HG03469 (cell line): ENCODE data around the gene UVSSA.
"Not testable (repeated sequence)": the region's sequence is repeated elsewhere in the genome, so short reads cannot be mapped to it uniquely, and the experiment has no call there.

ENCODE experiments used
- ATAC-seq: cut with Tn5 transposase; IDR thresholded peaks from one replicate; pipeline ENCODE4 v1.9.1; 2021; ENCODE audit warnings: mild to moderate bottlenecking, moderate library complexity, moderate number of reproducible peaks; ENCODE audit not compliant: unreplicated experiment

Gene UVSSA

DNA sequence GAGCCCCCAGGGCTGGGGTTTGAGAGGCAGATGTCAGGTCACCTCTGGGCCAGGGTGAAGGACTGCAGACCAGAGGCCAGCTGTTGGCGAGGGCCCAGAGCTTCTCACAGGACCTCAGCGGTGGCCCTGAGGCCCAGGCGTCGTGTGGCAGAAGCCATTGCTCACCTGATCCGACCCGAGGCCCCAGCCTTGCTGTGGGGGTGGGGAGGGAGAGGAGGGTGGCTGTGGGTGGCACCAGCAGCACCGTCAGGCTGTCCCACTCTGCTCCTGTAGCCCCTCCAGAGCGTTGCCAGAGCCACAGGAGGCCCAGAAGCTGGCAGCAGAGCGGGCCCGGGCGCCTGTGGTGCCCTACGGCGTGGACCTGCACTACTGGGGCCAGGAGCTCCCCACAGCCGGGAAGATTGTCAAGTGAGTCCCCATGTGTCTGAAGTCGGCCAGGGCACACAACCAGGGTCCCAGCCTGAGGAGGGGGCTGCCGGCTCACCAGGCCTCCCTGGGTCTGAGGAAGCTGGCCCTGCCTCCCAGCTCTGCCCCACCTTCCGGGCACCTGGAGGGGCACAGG, 28.8 kb downstream of the UVSSA start:
- no peak for ATAC-seq

DNA sequence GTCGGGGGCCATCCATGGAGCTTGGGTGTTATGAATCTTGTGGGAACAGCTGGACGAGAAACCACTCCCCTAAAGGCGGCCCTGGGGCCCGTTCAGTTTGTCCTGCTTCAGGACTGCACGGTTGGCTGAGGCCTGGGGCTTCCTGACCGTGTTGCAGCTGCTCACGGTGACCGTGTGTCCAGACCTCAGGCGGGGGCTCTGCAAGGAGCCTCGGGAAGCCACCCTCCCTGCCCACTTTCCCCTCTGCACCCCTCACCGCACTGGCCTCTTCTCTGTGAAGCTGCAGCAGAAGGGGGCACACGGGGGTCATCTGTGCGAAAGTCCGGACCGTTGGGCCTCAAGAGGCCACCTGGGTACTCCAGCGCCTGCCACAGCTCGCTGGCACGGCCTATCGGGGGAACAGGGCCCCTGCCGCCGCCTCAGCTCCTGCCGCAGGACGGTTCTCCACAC, 29.4 kb downstream of the UVSSA start:
- no peak for ATAC-seq

DNA sequence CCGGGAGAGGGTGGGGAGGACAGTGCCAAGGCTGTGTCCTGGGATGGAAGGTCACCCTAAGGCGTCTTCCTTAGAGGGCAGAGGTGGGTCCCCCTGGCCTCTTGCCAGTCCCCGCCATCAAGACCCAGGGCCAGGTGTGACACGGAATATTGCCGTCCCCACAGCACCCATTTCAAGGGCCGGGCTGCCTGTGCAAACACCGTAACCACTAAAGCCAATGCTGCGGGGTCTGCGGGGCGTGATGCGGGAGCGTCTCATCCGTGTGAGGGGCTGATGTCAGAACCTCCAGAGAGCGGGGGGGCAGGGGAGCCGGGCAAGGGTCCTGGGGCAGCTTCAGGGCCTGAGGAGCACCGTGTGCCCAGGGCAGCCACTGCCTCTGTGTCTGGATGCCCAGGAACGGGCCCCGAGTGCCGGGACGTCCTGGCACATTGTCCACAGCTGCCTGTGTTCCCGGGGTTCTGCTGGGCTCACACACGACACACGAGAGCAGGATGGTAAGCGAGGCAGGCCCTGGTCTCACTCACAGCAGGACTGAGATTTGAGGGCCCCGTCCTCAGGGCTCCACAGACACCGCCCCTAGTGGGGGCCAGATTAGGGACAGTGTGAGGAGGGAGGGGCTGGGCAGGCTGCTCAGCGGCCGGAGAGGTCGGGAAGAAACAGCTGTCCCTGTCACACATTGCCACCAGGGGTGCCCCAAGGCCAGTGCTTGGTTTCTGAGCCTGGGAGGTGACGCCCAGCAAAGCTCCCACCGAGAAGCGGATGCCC, 30.0 kb downstream of the UVSSA start:
- no peak for ATAC-seq

DNA sequence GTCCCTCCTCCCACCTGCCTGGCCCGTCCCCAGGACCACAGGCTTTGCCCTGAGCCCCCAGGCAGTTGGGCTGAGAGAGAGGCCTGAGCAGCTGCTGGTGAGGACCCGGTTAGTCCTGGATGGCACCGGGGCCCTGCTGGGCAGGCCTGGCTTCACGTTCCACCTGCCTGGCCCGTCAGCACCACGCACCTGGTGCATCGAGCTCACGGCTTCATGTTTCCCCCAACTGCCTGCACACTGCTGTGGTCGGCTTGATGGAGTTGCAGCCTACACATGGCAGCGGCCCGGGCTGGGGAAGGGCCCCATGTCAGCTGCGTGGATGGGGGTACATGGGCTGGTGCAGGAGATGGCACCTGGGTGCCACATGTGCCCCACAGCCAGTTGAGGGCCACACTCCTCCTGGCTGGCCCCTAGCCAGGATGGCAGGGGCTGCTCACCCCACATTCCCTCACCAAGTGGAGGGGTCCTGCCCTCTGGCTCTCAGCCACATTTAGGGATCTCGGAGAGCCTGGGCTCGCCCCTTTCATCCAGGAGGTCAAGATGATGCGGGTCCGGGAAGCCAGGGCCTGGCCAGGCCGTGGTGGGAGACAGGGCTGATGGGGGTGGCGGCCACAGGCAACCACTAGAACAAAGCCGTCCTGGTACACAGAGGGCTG, 30.7 kb downstream of the UVSSA start:
- ATAC-seq, result no peak

DNA sequence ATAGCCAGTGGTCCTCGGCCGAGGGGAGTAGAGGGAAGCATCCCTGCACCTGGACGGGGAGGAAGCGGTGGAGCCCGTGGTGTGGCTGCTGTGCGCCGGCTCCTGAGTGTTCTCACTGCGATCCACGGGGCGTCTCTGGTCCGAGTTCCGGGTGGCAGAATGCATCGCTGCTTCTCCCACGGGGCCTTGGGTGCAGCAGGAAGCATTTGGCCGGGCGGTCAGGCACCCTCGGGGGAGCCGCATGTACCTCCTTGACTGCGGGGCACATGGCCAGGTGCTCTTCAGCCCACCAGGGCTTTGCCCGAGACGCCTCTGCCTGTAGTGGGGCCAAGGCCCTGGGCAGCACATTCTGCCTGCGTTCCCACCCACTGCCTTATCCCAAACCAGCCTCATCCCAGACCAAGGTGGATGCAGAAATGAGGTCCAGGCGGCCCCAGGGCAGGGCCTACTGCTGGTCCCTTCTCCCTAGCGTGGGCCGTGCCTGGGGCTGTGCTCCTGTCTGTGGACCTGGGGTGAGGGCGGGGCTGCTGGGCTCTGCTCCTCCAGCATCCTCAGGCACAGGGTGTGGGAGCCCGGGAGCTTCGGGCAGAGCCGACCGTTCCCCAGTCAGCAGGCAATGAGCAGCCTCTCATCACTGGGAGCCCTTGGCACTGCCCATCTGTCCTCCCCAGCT, 31.7 kb downstream of the UVSSA start:
- ATAC-seq, result no peak

DNA sequence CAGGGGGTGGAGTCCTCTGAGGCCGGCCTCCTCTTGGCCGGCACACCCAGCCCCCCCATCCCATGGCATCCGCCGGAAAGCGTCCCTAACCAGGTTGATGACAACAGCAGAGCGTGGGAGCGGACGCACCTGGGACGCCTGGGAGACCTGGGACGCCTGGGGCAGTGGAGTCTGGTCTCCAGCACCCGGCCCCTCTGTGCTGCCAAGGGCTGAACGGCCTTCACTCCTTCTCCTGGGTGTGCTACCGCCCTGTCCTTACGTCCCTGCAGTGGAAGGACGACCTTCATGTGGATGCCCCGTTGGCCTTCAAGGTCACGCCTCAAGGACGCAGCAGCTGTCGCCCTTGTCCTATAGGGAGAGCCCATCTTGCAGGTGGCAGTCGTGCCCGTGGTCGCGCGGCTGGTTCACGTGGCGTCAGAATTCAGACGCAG, 32.4 kb downstream of the UVSSA start:
- no peak for ATAC-seq

DNA sequence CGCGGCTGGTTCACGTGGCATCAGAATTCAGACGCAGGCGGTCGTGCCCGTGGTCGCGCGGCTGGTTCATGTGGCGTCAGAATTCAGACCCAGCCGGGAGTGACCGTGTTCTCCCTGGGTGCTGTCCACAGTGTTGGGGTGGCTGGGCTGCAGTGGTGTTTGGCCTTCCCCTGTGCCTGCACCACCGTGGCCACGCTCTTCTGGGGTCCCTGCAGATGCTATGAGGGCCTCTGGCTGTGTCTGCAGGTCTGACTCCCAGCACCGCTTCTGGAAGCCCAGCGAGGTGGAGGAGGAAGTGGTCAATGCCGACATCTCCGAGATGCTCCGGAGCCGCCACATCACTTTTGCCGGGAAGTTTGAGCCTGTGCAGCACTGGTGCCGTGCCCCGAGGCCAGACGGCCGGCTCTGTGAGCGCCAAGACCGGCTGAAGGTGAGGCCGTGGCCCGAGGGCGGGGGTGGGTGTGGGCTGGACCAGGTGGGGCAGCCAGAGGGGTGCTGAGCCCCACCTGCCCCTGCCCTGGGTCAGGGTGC, 32.9 kb downstream of the UVSSA start:
- ATAC-seq, result no peak

DNA sequence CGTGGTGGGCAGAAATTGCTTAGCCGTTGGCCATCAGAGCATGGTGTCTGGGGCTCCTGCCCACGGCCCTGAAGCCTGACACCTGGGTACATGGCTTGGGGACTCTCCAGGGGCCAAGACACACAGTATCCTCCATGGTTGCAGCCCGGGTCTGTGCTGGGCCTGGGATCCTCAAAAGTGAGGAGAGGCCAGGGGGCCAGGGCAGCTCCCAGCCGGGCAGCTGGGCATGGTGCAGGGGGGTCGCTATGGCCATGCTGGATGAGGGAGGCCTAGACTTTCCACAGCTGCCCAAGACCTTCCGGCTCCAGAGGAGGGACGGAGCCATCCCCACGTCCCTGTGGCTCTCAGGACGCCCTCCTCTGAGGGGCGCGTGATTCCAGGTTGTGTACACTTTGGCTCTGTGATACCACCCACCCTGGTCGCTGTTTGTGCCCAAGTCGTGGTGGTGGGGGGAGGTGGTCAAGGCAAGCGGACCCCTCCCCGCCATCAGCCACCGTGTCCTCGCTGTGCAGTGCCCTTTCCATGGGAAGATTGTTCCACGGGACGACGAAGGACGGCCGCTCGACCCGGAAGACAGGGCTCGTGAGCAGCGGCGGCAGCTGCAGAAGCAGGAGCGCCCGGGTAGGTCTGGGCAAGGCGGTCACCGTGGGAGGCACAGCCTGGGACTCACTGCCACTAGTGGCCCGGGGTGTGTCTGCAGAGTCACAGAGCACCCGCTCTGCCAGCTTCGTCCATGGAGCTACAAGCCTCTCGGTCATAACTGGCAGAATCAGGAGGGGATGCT, 33.6 kb downstream of the UVSSA start:
- no peak for ATAC-seq

DNA sequence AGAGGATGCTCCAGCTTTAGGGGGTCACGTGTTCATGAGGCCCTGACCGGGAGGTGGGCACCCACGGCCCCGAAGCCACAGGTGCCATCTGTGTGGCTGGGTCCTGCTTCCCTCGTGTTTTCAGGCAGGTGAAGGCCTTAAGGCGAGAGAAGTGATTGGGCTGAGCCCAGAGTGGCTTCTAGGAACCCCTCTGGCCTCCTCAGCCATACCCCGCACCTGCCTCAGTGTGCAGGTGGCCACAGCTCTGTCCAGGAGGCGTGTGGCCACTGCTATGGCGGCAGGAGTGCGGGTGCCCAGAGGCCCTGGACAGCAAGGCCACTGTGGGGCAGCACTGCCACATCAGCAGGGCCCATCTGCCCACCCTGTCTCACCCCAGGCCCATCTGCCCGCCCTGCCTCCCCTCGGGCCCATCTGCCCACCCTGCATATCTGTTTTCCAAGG, 34.2 kb downstream of the UVSSA start:
- no peak for ATAC-seq

DNA sequence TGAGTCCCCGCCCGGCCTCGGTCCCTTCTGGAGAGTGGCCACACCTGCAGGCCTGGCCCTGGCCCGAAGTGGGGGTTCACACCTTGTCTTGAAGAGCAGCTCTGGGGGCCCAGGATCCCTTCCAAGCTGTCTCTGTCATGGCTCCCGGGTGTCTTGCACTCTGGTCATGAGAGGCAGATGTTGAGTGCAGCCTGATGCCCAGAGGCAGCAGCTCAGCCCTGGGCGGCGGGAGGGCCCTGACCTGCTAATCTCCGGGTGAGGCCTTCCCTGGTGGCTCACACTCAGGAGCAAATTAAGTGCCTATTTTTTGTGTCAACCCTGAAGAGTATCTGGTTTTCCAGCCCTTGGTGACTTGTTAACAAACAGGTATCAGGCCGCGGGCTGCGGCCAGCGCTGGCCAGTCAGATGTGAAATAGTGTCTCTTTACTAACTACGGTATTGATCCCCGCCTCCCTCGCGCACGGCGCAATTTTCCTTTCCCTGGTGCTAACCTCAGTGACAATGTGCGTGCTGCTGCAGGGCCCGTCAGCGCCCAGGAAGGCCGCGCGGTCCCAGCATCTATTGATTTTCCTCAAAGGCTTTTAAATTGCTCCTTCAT, 35.0 kb downstream of the UVSSA start:
- ATAC-seq, result no peak

DNA sequence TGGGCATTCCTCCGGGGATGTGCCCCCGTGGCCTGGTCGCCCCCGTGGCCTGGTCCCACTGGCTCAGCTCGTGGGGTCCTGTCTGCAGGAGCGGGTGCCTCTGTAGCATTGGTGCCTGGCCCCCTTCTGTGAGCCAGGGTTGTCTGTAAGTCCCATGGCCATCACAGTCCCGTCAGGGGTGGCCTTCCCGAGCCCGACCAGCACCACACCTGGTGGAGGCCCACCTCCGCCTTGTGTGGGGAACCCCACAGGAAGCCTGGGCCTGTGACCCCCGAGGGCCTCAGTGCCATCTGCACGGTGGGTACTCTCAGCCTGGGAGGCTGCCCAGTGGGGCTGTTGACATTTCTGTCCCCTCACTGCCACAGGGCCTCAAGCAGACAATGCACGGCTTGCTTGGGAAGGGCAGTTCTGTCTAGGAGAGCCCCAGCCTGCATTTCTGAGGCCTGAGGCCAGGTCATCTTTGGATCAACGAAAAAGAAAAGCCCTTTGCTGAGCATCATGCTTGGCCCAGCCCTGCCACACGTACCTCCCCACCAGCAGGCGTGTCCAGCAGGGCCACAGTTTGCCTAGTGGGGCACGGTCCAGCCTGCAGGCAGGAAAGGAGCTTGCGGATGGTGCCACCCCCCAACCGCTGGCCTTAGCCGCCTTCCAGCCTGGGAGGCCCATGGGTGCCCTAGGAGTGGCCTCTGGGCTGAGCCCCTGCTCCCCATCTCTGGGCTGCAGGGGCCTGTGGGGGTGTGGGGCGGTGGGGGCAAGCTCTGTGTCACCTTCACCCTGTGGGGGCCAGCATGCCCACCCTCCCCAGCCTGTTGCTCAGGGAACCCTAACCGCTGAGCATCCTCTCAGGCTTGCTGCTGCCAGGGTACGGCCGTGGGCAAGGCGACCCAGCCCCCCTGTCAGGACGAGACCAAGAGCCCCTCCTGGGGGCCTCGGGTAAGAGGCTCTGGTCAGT, 36.0 kb downstream of the UVSSA start:
- ATAC-seq, result no peak

DNA sequence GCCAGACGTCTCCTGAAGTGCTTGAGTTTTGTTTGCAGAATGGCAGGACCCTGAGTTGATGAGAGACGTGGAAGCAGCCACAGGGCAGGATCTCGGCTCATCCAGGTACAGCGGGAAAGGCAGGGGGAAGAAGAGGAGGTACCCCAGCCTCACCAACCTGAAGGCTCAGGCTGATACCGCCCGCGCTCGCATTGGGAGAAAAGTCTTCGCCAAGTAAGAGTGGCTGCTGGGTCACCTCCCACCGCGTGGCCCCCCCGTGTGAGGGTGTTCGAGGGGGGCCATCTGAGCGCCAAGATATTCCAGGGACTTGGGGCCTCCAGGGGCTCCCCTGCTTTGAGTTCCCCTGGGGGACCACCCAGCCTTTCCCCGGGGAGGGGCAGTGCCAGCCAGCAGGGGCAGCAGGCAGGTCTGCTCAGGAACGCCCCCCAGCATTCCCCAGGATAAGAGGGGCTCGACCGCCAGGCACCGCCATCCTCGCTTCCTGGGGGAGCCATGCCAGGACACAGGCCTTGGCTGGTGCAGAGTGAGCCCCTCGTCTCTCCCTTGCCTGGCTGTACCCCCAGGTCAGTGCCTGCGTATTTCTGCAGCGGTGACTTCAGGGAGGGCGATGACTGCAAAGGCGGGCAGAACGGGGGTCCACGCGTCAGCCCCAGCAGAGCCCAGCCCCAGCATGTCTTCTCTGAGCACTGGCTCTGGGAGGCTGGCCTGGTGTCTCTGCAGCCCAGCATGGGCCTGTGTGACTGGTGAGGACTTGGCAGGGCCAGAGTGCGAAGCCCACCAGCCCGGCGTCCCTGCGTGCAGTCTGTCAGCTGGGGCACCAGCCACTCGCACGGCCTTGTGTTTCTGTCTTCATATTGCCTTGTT, 37.0 kb downstream of the UVSSA start:
- ATAC-seq, result no peak

DNA sequence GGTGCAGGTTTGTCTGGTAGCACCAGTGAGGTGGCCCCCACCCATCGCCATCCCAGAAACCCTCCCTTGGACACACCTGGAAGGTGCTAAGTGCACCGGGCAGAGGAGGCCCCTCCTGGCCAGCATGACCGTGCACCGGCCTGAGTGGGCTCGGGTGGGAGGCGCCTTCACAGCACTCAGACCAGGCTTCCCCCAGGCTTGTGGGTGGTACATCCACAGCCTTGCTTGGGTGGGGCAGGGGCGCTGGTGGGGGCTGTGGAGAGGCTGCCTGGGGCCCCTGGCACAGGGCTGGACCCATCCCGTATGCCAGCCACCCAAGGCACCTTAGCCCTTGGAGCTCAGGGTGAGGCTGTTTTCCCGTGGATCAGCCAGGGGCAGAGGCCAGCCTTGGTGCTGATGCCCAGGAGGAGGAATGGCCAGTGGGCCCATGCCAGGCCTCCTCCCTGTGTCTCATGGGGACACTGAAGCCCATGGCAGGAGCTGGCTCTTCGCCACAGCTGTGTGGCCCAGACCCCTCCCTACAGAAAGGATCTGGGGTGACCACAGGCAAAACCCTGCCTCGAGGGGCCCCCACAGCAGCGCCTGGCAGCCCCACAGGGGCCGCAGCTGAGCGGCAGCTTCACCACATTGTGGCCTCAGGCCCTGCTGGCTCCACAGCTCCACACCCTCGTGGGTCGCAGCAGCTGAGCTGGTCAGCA, 37.8 kb downstream of the UVSSA start:
- ATAC-seq, result no peak

DNA sequence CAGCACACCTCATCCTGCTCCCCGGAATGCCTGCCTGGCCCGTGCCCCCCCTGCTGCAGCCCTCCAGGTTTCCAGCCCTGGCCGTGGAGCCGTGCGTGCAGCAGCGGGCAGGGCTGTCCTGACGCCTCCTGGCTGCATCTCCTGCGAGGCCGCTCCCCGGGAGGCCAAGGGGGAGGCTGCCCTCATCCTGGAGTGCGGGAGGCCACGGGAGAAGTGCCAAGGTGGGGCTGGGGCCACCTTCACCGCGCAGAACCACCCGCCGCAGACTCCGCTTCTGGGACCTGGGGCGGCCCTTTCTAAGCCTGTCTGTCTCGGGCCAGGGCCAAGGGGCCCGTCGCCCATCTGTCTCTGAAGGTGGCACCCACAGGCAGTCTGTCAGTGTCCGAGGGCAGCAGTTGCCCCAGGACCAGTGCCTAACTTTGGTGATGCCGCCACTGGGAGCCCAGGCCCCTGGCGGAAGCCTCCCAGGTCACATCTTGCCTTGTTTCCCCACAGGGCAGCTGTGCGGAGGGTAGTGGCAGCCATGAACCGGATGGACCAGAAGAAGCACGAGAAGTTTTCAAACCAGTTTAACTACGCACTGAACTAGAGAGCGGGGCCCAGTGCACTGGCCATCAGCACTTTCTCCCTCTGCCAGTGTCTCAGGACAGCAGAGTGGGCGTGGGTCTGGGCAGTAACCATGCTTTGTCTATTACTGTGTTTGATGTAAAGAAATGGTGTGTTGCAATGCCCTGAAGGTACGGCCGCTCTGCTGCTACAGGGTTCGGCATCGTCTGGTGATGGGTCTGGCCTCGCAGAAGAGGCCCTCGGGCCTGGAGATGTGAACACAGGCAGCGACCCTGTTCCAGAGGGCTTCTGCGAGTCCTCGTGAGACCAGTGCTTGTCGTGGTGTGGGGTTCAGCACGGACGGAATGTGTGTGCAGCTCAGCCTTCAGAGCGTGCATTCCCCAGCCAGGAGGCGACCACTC, 38.6 kb downstream of the UVSSA start:
- no peak for ATAC-seq

DNA sequence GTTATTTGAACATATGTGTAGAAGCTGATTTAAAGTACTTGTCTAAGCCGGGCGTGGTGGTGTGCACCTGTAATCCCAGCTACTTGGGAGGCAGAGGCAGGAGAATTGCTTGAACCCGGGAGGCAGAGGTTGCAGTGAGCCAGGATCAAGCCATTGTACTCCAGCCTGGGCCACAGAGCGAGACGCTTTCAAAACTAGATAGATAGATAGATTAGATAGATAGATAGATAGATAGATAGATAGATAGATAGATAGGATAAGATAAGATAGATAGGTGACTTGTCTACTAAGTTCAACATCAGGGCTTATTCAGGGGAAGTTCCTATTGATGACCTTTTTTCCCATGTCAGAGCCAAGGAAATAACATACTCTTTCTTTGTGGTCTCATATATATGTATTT, 46.4 kb downstream of the UVSSA start:
- not testable (repeated sequence) for ATAC-seq

DNA sequence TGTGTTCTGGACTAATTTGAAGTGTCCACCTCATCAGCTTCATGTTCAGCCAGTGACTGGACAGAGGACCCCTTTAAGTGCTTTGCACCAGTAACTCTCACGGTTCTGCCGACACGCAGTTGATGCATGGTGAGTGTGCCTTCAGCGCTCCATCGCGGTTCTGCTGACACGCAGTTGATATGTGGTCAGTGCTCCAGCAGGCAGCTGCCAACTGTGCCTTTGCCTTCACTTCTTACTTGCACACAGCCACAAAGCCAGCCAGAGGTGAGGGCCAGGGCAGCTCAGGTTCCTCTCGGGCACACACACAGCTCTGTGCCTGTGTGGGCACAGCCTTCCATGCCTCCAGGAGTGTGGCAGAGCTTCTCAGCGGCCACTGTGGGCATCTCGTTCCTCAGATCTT, 46.9 kb downstream of the UVSSA start:
- ATAC-seq, result no peak
